ENCODE data around the gene GRM8. TPM values are rescaled to one million over a fixed set of nuclear protein-coding genes. Genes with fewer than 3 reads are reported as not detected.
A peak's percentile ranks its signal among the peaks of the same experiment; 100 is the strongest.

Gene GRM8
- polyA plus RNA-seq, 1 donor (not counting 4 experiments of a cell fraction or from before 2014, with no cell fraction given) = not detected

DNA sequence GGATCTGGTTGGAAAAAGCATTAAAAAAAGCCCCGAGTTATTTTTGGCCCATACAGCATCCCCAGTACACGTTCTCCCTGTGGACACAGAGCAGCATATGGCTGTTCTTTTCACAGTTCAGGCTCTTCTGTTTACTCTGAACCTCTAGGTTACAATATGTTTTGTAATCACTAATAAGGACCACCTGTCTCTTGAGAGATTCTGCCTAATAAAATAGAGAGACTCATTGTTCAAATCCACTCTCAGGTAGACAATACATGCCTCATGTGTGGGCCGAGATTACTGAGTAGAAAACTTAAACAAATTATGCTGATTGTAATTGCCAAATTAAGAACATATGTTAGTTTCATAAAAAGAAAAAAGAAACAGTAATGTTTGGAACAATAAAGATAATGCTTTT is 647.7 kb downstream of the GRM8 start:
- Histone ChIP-seq H2AFZ (ENCODE audit: control insufficient read depth, low read length) (no peak overlapping the region), H3K9ac (ENCODE audit: control insufficient read depth, extremely low read depth, insufficient read depth, low read length) (no peak overlapping the region), H4K20me1 (ENCODE audit: control insufficient read depth, extremely low read depth, insufficient read depth, low read length) (no peaks in the 10 kb centered on the region), H3K4me3 (ENCODE audit: control insufficient read depth in 2 of 3, extremely low read depth in 1 of 3, insufficient read depth in 2 of 3, low read depth in 1 of 3, low read length in 3 of 3) (no peak overlapping the region), H3K9me1 (ENCODE audit: control insufficient read depth, extremely low read depth, insufficient read depth, low read length) (no peaks in the 10 kb centered on the region), H3K27me3 (ENCODE audit: control insufficient read depth, extremely low read depth, insufficient read depth, low read length) (no peaks in the 10 kb centered on the region), H3K36me3 (ENCODE audit: control insufficient read depth in 2 of 2, extremely low read depth in 1 of 2, insufficient read depth in 2 of 2, low read length in 2 of 2) (no peaks in the 10 kb centered on the region), H3K4me1 (ENCODE audit: control insufficient read depth, extremely low read depth, insufficient read depth, low read length) (no peaks in the 10 kb centered on the region), H3K9me3 (ENCODE audit: control insufficient read depth, low read depth, low read length) (no peaks in the 10 kb centered on the region), H3K27ac (ENCODE audit: control insufficient read depth, insufficient read depth, low read length) (no peak overlapping the region), H3K79me2 (ENCODE audit: control insufficient read depth, insufficient read depth, low read length) (no peaks in the 10 kb centered on the region), H3K4me2 (ENCODE audit: control insufficient read depth, extremely low read depth, insufficient read depth, low read depth, low read length) (no peak overlapping the region)
- DNase-seq (ENCODE audit: low read depth, low spot score) = no peak
- dilution Hi-C loops (cut with MboI; ENCODE audit: extremely low pct_ligation_motif_present, low sequenced_read_pairs) = no loop called here
- TF ChIP-seq, protein P1, sequence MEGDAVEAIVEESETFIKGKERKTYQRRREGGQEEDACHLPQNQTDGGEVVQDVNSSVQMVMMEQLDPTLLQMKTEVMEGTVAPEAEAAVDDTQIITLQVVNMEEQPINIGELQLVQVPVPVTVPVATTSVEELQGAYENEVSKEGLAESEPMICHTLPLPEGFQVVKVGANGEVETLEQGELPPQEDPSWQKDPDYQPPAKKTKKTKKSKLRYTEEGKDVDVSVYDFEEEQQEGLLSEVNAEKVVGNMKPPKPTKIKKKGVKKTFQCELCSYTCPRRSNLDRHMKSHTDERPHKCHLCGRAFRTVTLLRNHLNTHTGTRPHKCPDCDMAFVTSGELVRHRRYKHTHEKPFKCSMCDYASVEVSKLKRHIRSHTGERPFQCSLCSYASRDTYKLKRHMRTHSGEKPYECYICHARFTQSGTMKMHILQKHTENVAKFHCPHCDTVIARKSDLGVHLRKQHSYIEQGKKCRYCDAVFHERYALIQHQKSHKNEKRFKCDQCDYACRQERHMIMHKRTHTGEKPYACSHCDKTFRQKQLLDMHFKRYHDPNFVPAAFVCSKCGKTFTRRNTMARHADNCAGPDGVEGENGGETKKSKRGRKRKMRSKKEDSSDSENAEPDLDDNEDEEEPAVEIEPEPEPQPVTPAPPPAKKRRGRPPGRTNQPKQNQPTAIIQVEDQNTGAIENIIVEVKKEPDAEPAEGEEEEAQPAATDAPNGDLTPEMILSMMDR (optimal IDR thresholded peaks at IDR 0.05 in 1 of 3, IDR thresholded peaks at IDR 0.05 in 1 of 3, conservative IDR thresholded peaks at IDR 0.05 in 1 of 3; ENCODE audit: extremely low read depth in 1 of 3, insufficient read depth in 2 of 3, low read length in 3 of 3) = no peak
- TF ChIP-seq EZH2 (IDR thresholded peaks at IDR 0.05; ENCODE audit: low read length) = no peak
- no peak for FAIRE-seq

DNA sequence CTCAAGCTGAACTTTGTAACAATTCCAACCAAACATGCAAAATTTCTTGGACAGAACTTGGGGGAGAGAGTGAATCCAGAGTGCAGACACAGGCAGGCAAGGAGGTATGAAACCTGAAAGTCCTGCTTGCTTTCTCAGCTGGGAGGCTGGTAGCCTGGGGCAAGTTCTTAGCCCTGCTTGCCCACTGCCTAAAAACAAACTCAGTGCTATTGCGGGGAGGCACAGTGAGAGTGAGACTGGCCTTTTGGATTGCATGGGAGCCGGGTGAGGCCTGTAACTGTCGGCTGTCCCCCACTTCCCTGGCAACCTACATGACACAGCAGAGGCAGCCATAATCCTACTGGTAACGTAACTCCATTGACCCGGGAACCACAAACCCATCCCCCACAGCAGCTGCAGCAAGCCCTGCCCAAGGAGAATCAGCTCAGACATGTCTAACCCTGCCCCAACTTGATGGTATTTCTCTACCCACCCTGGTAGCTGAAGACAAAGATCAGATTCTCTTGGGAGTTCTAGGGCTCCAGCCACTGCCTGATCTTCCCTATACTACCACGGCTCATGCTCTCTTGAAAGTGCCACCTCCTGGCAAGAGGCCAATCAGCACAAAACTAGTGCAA is 663.6 kb downstream of the GRM8 start:
- no peaks in the 10 kb centered on the region for H3K9me1 ChIP-seq (ENCODE audit: control insufficient read depth, extremely low read depth, insufficient read depth, low read length)
- H3K27ac ChIP-seq (ENCODE audit: control insufficient read depth, insufficient read depth, low read length) = peak overlapping the region; percentile 64
- H3K4me1 ChIP-seq (ENCODE audit: control insufficient read depth, extremely low read depth, insufficient read depth, low read length) = peaks cover 13% of the 10 kb centered on the region
- peak overlapping the region; percentile 69 for H3K4me2 ChIP-seq (ENCODE audit: control insufficient read depth, extremely low read depth, insufficient read depth, low read depth, low read length)
- peak; percentile 85 for FAIRE-seq
- H3K79me2 ChIP-seq (ENCODE audit: control insufficient read depth, insufficient read depth, low read length) = no peaks in the 10 kb centered on the region
- no peaks in the 10 kb centered on the region for H3K36me3 ChIP-seq (ENCODE audit: control insufficient read depth in 2 of 2, extremely low read depth in 1 of 2, insufficient read depth in 2 of 2, low read length in 2 of 2)
- dilution Hi-C loops (cut with MboI; ENCODE audit: extremely low pct_ligation_motif_present, low sequenced_read_pairs) = no loop called here
- H2AFZ ChIP-seq (ENCODE audit: control insufficient read depth, low read length) = peak overlapping the region; percentile 96
- no peak for TF ChIP-seq EZH2 (IDR thresholded peaks at IDR 0.05; ENCODE audit: low read length)
- TF ChIP-seq, protein P1 (optimal IDR thresholded peaks at IDR 0.05 in 1 of 3, IDR thresholded peaks at IDR 0.05 in 1 of 3, conservative IDR thresholded peaks at IDR 0.05 in 1 of 3; ENCODE audit: extremely low read depth in 1 of 3, insufficient read depth in 2 of 3, low read length in 3 of 3) = no peak
- H3K4me3 ChIP-seq (ENCODE audit: control insufficient read depth in 2 of 3, extremely low read depth in 1 of 3, insufficient read depth in 2 of 3, low read depth in 1 of 3, low read length in 3 of 3) = peak overlapping the region in 1 of 3 experiments; percentile 1
- no peaks in the 10 kb centered on the region for H3K27me3 ChIP-seq (ENCODE audit: control insufficient read depth, extremely low read depth, insufficient read depth, low read length)
- H3K9me3 ChIP-seq (ENCODE audit: control insufficient read depth, low read depth, low read length) = no peaks in the 10 kb centered on the region
- peak; percentile 80 for DNase-seq (ENCODE audit: low read depth, low spot score)
- no peak overlapping the region for H3K9ac ChIP-seq (ENCODE audit: control insufficient read depth, extremely low read depth, insufficient read depth, low read length)
- H4K20me1 ChIP-seq (ENCODE audit: control insufficient read depth, extremely low read depth, insufficient read depth, low read length) = no peaks in the 10 kb centered on the region
